GM12878 (cell line): Measurements from ENCODE around the gene COG4. TPM values are rescaled to one million over a fixed set of nuclear protein-coding genes. Genes with fewer than 3 reads are reported as not detected.
A peak's percentile ranks its signal among the peaks of the same experiment; 100 is the strongest.

ENCODE experiments used
- CHD4 ChIP-seq: fragments of 200-600 bp; sonication (generic); IDR thresholded peaks from 2 replicates; pipeline ENCODE4 v1.6.1; 2016; ENCODE audit warnings: mild to moderate bottlenecking
- EGR1 ChIP-seq, 2 experiments: IDR thresholded peaks; 1 replicate in 1 of 2; 2 replicates in 1 of 2; pipeline ENCODE4 v1.6.1; 2011 to 2012; ENCODE audit warnings: low read depth in 2 of 2, low read length in 2 of 2, borderline replicate concordance in 1 of 2, mild to moderate bottlenecking in 1 of 2, moderate library complexity in 1 of 2
- IRF5 ChIP-seq: fragments of 450-650 bp; IDR thresholded peaks from 2 replicates; pipeline ENCODE4 v1.6.1; 2017; ENCODE audit warnings: borderline replicate concordance
- MXI1 ChIP-seq: fragments of 150-350 bp; IDR thresholded peaks from 2 replicates; pipeline ENCODE4 v1.6.1; 2011; ENCODE audit warnings: low read depth, mild to moderate bottlenecking, inconsistent platforms, low read length, improper control_type of control experiment
- PAX5 ChIP-seq: IDR thresholded peaks from 2 replicates; pipeline ENCODE4 v1.6.1; 2011; ENCODE audit warnings: low read depth, low read length, borderline replicate concordance
- RAD51 ChIP-seq: fragments of 450-650 bp; IDR thresholded peaks from 2 replicates; pipeline ENCODE4 v1.6.1; 2016; ENCODE audit warnings: moderate library complexity, mild to moderate bottlenecking, inconsistent platforms
- SIN3A ChIP-seq: IDR thresholded peaks from 2 replicates; pipeline ENCODE4 v1.6.1; 2012; ENCODE audit warnings: low read depth, low read length, improper control_type of control experiment
- SUPT20H ChIP-seq: IDR thresholded peaks from 2 replicates; pipeline ENCODE4 v1.6.1; 2011; ENCODE audit warnings: low read depth, mild to moderate bottlenecking, low read length, moderate library complexity, borderline replicate concordance; ENCODE audit not compliant: control insufficient read depth
- polyA plus RNA-seq, 11 experiments: library from polyadenylated mRNA; depleted of rRNA in 4 of 11; unstranded in 6 of 11; stranded (reverse) in 5 of 11; fragments of >200 nt; fragmentation: Nextera tagmentation in 4 of 11; fragmentation: Illumina TruSeq in 1 of 11; extraction: Ambion mirVana in 4 of 11; extraction: Trizol in 1 of 11; gene quantifications; 1 replicate in 1 of 11; 2 replicates in 10 of 11; pipeline versions ENCODE4 v1.2.1 to v1.2.3, GENCODE V29; 2011 to 2016; ENCODE audit warnings: inconsistent platforms in 2 of 11, missing spikeins in 2 of 11, low read depth in 1 of 11
- total RNA-seq, 4 experiments: library from RNA; depleted of rRNA in 3 of 4; stranded (reverse); fragments of >200 nt in 3 of 4; fragmentation: Illumina TruSeq in 1 of 4; extraction: Trizol in 1 of 4; gene quantifications; 2 replicates each; pipeline versions ENCODE4 v1.2.1 to v1.2.3, GENCODE V29; 2013 to 2021
- TF ChIP-seq, protein P1 (sequence below): IDR thresholded peaks from 2 replicates; pipeline ENCODE4 v1.6.1; 2011; ENCODE audit warnings: low read depth, mild to moderate bottlenecking, low read length, moderate library complexity, borderline replicate concordance; ENCODE audit errors: extremely low read depth
- TF ChIP-seq, protein P2 (sequence below): fragments of 450-650 bp; IDR thresholded peaks from 2 replicates; pipeline ENCODE4 v1.6.1; 2017; ENCODE audit warnings: antibody characterized with exemption, mild to moderate bottlenecking, moderate library complexity
- TF ChIP-seq, protein P3 (sequence below): fragments of 450-650 bp; IDR thresholded peaks from 2 replicates; pipeline ENCODE4 v1.6.1; 2018; ENCODE audit warnings: borderline replicate concordance, mild to moderate bottlenecking; ENCODE audit not compliant: partially characterized antibody
- TF ChIP-seq, protein P4 (sequence below): fragments of 450-650 bp; IDR thresholded peaks from 2 replicates; pipeline ENCODE4 v1.6.1; 2018; ENCODE audit warnings: mild to moderate bottlenecking, low read depth, moderate library complexity; ENCODE audit not compliant: partially characterized antibody
- TF ChIP-seq, protein P5 (sequence below): fragments of 450-650 bp; IDR thresholded peaks from 2 replicates; pipeline ENCODE4 v1.6.1; 2016; ENCODE audit warnings: mild to moderate bottlenecking, moderate library complexity, borderline replicate concordance

COG4 gene
- total and polyA plus RNA-seq, 10 of the 15 experiments (the other 5 are each of a cell fraction or from before 2014, with no cell fraction given) = 7.0 to 57.7 (median 33.0) TPM

DNA sequence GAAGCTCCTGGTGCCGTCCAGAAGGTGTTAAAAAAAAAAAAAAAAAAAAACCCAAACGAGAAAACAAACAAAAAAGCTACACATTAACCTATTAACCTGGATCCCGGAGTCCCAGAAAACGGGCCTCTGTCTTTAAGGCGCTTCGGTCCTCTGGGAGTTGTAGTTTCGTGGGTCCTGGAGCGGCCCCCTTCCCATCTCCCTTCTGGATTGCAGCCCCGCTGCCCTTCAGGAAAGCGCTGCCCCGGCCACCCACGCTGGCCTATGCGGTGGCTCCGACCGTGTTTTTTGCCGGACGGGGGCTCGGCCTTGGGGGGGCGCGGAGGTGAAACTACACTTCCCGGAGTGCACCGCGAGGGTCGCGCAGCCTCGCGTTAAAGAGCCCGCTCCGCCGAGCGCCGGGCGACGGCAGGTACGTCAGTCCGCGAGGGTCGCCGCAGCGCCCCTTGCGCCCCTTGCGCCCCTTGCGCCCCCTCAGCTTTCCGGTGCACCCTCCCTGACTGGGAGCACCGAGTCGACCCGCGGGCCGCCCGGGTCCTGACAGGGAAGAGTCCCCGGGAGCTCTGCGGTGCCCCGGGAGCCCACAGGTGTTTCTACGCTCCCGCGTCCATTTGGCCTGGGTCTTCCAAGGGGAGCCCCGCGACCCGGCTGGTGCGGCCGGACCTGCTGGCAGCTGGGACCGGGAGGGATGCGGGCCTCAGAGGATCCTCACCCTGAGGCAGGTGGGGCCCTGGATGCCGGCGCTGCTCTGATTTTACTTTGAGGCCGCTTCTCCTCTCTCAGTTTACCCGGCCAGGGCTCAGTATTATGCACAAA lies 68.9 kb downstream of the COG4 start, which contains the start of gene FCSK (continued):
- TF ChIP-seq IRF5 = no peak
- TF ChIP-seq SUPT20H = no peak
- TF ChIP-seq, protein P1, sequence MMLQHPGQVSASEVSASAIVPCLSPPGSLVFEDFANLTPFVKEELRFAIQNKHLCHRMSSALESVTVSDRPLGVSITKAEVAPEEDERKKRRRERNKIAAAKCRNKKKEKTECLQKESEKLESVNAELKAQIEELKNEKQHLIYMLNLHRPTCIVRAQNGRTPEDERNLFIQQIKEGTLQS = no peak
- no peak for TF ChIP-seq CHD4
- TF ChIP-seq RAD51 = no peak
- TF ChIP-seq, protein P2, sequence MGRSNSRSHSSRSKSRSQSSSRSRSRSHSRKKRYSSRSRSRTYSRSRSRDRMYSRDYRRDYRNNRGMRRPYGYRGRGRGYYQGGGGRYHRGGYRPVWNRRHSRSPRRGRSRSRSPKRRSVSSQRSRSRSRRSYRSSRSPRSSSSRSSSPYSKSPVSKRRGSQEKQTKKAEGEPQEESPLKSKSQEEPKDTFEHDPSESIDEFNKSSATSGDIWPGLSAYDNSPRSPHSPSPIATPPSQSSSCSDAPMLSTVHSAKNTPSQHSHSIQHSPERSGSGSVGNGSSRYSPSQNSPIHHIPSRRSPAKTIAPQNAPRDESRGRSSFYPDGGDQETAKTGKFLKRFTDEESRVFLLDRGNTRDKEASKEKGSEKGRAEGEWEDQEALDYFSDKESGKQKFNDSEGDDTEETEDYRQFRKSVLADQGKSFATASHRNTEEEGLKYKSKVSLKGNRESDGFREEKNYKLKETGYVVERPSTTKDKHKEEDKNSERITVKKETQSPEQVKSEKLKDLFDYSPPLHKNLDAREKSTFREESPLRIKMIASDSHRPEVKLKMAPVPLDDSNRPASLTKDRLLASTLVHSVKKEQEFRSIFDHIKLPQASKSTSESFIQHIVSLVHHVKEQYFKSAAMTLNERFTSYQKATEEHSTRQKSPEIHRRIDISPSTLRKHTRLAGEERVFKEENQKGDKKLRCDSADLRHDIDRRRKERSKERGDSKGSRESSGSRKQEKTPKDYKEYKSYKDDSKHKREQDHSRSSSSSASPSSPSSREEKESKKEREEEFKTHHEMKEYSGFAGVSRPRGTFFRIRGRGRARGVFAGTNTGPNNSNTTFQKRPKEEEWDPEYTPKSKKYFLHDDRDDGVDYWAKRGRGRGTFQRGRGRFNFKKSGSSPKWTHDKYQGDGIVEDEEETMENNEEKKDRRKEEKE = no peak
- no peak for TF ChIP-seq PAX5
- TF ChIP-seq, protein P3, sequence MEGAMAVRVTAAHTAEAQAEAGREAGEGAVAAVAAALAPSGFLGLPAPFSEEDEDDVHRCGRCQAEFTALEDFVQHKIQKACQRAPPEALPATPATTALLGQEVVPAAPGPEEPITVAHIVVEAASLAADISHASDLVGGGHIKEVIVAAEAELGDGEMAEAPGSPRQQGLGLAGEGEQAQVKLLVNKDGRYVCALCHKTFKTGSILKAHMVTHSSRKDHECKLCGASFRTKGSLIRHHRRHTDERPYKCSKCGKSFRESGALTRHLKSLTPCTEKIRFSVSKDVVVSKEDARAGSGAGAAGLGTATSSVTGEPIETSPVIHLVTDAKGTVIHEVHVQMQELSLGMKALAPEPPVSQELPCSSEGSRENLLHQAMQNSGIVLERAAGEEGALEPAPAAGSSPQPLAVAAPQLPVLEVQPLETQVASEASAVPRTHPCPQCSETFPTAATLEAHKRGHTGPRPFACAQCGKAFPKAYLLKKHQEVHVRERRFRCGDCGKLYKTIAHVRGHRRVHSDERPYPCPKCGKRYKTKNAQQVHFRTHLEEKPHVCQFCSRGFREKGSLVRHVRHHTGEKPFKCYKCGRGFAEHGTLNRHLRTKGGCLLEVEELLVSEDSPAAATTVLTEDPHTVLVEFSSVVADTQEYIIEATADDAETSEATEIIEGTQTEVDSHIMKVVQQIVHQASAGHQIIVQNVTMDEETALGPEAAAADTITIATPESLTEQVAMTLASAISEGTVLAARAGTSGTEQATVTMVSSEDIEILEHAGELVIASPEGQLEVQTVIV = peak; percentile 68
- TF ChIP-seq, protein P4, sequence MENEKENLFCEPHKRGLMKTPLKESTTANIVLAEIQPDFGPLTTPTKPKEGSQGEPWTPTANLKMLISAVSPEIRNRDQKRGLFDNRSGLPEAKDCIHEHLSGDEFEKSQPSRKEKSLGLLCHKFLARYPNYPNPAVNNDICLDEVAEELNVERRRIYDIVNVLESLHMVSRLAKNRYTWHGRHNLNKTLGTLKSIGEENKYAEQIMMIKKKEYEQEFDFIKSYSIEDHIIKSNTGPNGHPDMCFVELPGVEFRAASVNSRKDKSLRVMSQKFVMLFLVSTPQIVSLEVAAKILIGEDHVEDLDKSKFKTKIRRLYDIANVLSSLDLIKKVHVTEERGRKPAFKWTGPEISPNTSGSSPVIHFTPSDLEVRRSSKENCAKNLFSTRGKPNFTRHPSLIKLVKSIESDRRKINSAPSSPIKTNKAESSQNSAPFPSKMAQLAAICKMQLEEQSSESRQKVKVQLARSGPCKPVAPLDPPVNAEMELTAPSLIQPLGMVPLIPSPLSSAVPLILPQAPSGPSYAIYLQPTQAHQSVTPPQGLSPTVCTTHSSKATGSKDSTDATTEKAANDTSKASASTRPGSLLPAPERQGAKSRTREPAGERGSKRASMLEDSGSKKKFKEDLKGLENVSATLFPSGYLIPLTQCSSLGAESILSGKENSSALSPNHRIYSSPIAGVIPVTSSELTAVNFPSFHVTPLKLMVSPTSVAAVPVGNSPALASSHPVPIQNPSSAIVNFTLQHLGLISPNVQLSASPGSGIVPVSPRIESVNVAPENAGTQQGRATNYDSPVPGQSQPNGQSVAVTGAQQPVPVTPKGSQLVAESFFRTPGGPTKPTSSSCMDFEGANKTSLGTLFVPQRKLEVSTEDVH = no peak
- no peak for TF ChIP-seq SIN3A
- TF ChIP-seq, protein P5, sequence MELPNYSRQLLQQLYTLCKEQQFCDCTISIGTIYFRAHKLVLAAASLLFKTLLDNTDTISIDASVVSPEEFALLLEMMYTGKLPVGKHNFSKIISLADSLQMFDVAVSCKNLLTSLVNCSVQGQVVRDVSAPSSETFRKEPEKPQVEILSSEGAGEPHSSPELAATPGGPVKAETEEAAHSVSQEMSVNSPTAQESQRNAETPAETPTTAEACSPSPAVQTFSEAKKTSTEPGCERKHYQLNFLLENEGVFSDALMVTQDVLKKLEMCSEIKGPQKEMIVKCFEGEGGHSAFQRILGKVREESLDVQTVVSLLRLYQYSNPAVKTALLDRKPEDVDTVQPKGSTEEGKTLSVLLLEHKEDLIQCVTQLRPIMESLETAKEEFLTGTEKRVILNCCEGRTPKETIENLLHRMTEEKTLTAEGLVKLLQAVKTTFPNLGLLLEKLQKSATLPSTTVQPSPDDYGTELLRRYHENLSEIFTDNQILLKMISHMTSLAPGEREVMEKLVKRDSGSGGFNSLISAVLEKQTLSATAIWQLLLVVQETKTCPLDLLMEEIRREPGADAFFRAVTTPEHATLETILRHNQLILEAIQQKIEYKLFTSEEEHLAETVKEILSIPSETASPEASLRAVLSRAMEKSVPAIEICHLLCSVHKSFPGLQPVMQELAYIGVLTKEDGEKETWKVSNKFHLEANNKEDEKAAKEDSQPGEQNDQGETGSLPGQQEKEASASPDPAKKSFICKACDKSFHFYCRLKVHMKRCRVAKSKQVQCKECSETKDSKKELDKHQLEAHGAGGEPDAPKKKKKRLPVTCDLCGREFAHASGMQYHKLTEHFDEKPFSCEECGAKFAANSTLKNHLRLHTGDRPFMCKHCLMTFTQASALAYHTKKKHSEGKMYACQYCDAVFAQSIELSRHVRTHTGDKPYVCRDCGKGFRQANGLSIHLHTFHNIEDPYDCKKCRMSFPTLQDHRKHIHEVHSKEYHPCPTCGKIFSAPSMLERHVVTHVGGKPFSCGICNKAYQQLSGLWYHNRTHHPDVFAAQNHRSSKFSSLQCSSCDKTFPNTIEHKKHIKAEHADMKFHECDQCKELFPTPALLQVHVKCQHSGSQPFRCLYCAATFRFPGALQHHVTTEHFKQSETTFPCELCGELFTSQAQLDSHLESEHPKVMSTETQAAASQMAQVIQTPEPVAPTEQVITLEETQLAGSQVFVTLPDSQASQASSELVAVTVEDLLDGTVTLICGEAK = no peak
- TF ChIP-seq EGR1 (IDR thresholded peaks at IDR 0.05; ENCODE audit: borderline replicate concordance in 1 of 2, low read depth in 2 of 2, low read length in 2 of 2) = no peak
- peak; percentile 50 for TF ChIP-seq MXI1
